Fibroblast of peridontal ligament (primary cell): ENCODE measurements around the gene SH3YL1.

Source experiments
- DNase-seq: peaks from one replicate; pipeline ENCODE4 v3.0.0-alpha.2; 2010; ENCODE audit errors: extremely low read depth

The SH3YL1 gene

GRCh38 chr2:263774-264492, at the start of gene SH3YL1:
TSS of gene SH3YL1 (minus strand) at chr2:264032. CDS start at chr2:263984, 48 bp downstream.
- DNase-seq, result peak; percentile 21

- no peak for DNase-seq
These were observed 47.2 kb upstream of the SH3YL1 start for GRCh38 chr2:310994-311393.

- DNase-seq, result no peak
These were observed 46.2 kb upstream of the SH3YL1 start for GRCh38 chr2:309954-310510.

GRCh38 chr2:309148-309953, 45.5 kb upstream of the SH3YL1 start:
- DNase-seq, result no peak

GRCh38 chr2:305366-305765, 41.5 kb upstream of the SH3YL1 start:
- no peak for DNase-seq

- no peak for DNase-seq
These were observed 32.5 kb upstream of the SH3YL1 start for GRCh38 chr2:296354-296753.

GRCh38 chr2:295090-295489, 31.3 kb upstream of the SH3YL1 start:
- no peak for DNase-seq

- DNase-seq, result peak; percentile 77
These were observed 26.4 kb upstream of the SH3YL1 start for GRCh38 chr2:290090-290722.

GRCh38 chr2:289362-290089, 25.7 kb upstream of the SH3YL1 start:
- peak; percentile 29 for DNase-seq

- no peak for DNase-seq
These were observed 25.0 kb upstream of the SH3YL1 start for GRCh38 chr2:288758-289361.

GRCh38 chr2:287911-288757, 24.3 kb upstream of the SH3YL1 start, which contains the start of gene ALKAL2:
TSS of gene ALKAL2 (minus strand) at chr2:288091. CDS start at chr2:287835, 256 bp downstream.
- DNase-seq, result no peak

GRCh38 chr2:287471-287885, 23.6 kb upstream of the SH3YL1 start:
- no peak for DNase-seq

GRCh38 chr2:286774-287392, 23.1 kb upstream of the SH3YL1 start:
- DNase-seq, result no peak

- no peak for DNase-seq
These were observed 22.2 kb upstream of the SH3YL1 start for GRCh38 chr2:286035-286434.

- peak; percentile 85 for DNase-seq
These were observed 21.7 kb upstream of the SH3YL1 start for GRCh38 chr2:285531-285930.

GRCh38 chr2:284896-285492, 21.2 kb upstream of the SH3YL1 start:
- no peak for DNase-seq

- no peak for DNase-seq
These were observed 20.4 kb upstream of the SH3YL1 start for GRCh38 chr2:283996-284794.
